Gastrocnemius medialis (tissue), 4 donors: ENCODE measurements around the gene CTDSP1. TPM values are rescaled to one million over a fixed set of nuclear protein-coding genes. Genes with fewer than 3 reads are reported as not detected.

Source experiments
- ATAC-seq, 2 donors: fragments of 150-250 bp; one replicate each; pipeline ENCODE4 v1.9.1; 2016
- DNase-seq, 2 donors: peaks; one replicate each; pipeline ENCODE4 v3.0.0-alpha.2; 2019
- H3K27ac ChIP-seq, 4 donors: fragments of 200-600 bp; sonication (generic); 1 replicate in 1 of 4; 2 replicates in 3 of 4; pipeline ENCODE4 v1.5.1; 2016 to 2018; ENCODE audit warnings: mild to moderate bottlenecking in 2 of 4, moderate library complexity in 1 of 4
- H3K27me3 ChIP-seq, 3 donors: fragments of 200-600 bp; sonication (generic) in 2 of 3; 1 replicate in 1 of 3; 2 replicates in 2 of 3; pipeline versions ENCODE4 v1.5.1 to v1.6.0; 2016 to 2019; ENCODE audit warnings: mild to moderate bottlenecking in 1 of 3, moderate library complexity in 1 of 3
- H3K36me3 ChIP-seq, 2 donors: fragments of 200-600 bp; sonication (generic) in 1 of 2; one replicate each; pipeline ENCODE4 v1.5.1; 2017 to 2018
- H3K4me1 ChIP-seq, 2 donors: fragments of 200-600 bp; sonication (generic) in 1 of 2; one replicate each; pipeline ENCODE4 v1.5.1; 2016 to 2017; ENCODE audit warnings: mild to moderate bottlenecking in 2 of 2
- H3K4me3 ChIP-seq, 4 donors: fragments of 200-600 bp; sonication (generic) in 3 of 4; 1 replicate in 1 of 4; 2 replicates in 3 of 4; pipeline ENCODE4 v1.5.1; 2016 to 2019; ENCODE audit warnings: mild to moderate bottlenecking in 2 of 4
- H3K9me3 ChIP-seq, 3 donors: fragments of 200-600 bp; sonication (generic) in 2 of 3; 1 replicate in 1 of 3; 2 replicates in 2 of 3; pipeline ENCODE4 v1.5.1; 2016 to 2019
- CTCF ChIP-seq, 5 experiments: fragments of 450-650 bp in 3 of 5; fragments of 200-600 bp in 2 of 5; sonication (generic) in 2 of 5; IDR thresholded peaks in 4 of 5; conservative IDR thresholded peaks in 1 of 5; 1 replicate in 4 of 5; 2 replicates in 1 of 5; pipeline ENCODE4 v1.5.1; 2016 to 2019; ENCODE audit warnings: antibody characterized with exemption in 5 of 5, mild to moderate bottlenecking in 3 of 5, moderate library complexity in 3 of 5
- POLR2A ChIP-seq, 2 donors: fragments of 450-650 bp; IDR thresholded peaks; one replicate each; pipeline ENCODE4 v1.6.1; 2017; ENCODE audit warnings: antibody characterized with exemption in 2 of 2, mild to moderate bottlenecking in 2 of 2, moderate library complexity in 2 of 2
- in situ Hi-C, 4 donors: fragments of 200-750 bp; cut with MboI; loops; one replicate each; pipeline versions ENCODE4 v1.15.0 to v1.8.0; 2017; ENCODE audit warnings: low sequenced_read_pairs in 4 of 4
- intact Hi-C: fragments of 100-400 bp; cut with DNase I; formaldehyde crosslinking; loops from one replicate; pipeline ENCODE4 v1.15.1; 2023; ENCODE audit warnings: low total_unique reads
- total RNA-seq, 4 donors: library from RNA; depleted of rRNA; stranded (reverse); fragments of >200 nt; gene quantifications; one replicate each; pipeline versions ENCODE4 v1.1.0 to v1.2.3, GENCODE V29; 2016

Gene CTDSP1
- total RNA-seq, 4 donors from 2014 or later, result 46.7 to 77.4 (median 53.6) TPM

GRCh38 chr2:218383892-218384519 is 15.7 kb upstream of the CTDSP1 start:
- no peak overlapping the region for H3K27ac ChIP-seq
- in situ Hi-C loops, result loop anchor here in 3 of 4 donors (5.0 to 10.0 kb wide), 2 partner anchors 67 to 79 kb away; no protein-coding TSS in a partner anchor

GRCh38 chr2:218384975-218385374 is 14.7 kb upstream of the CTDSP1 start:
- no peak for TF ChIP-seq POLR2A (IDR thresholded peaks at IDR 0.05)
- TF ChIP-seq CTCF (IDR thresholded peaks at IDR 0.05 in 4 of 5, conservative IDR thresholded peaks at IDR 0.05 in 1 of 5), result no peak
- Histone ChIP-seq H3K9me3 (no peaks in the 10 kb centered on the region), H3K4me1 (no peaks in the 10 kb centered on the region), H3K27ac (no peak overlapping the region), H3K27me3 (no peaks in the 10 kb centered on the region), H3K4me3 (no peak overlapping the region), H3K36me3 (no peaks in the 10 kb centered on the region)
- ATAC-seq (no peak), DNase-seq (no peak)
- in situ Hi-C loops (loop anchor here (5.0 to 10.0 kb wide), 3 partner anchors 68 to 83 kb away; no protein-coding TSS in a partner anchor), intact Hi-C loops (no loop called here)

More at GRCh38 chr2:218383892-218384519, 15.7 kb upstream of the CTDSP1 start:
- Histone ChIP-seq H3K4me1 (no peaks in the 10 kb centered on the region), H3K9me3 (no peaks in the 10 kb centered on the region), H3K27me3 (no peaks in the 10 kb centered on the region), H3K4me3 (no peak overlapping the region), H3K36me3 (no peaks in the 10 kb centered on the region)
- intact Hi-C loops, result no loop called here
- TF ChIP-seq POLR2A (IDR thresholded peaks at IDR 0.05) (no peak), CTCF (IDR thresholded peaks at IDR 0.05 in 4 of 5, conservative IDR thresholded peaks at IDR 0.05 in 1 of 5) (no peak)
- ATAC-seq (no peak), DNase-seq (no peak)

- no peaks in the 10 kb centered on the region for H3K9me3 ChIP-seq
- peak overlapping the region in 1 of 4 donors; percentile 50 for H3K4me3 ChIP-seq
- TF ChIP-seq POLR2A (IDR thresholded peaks at IDR 0.05) (no peak), CTCF (IDR thresholded peaks at IDR 0.05 in 4 of 5, conservative IDR thresholded peaks at IDR 0.05 in 1 of 5) (no peak)
- H3K27me3 ChIP-seq, result no peaks in the 10 kb centered on the region
- ATAC-seq (no peak), DNase-seq (no peak)
- no peaks in the 10 kb centered on the region for H3K4me1 ChIP-seq
- in situ Hi-C loops (loop anchor here in 3 of 4 donors (5.0 to 10.0 kb wide), 2 partner anchors 82 to 84 kb away; no protein-coding TSS in a partner anchor), intact Hi-C loops (no loop called here)
- H3K27ac ChIP-seq, result peak overlapping the region in 1 of 4 donors; percentile 31
- H3K36me3 ChIP-seq, result no peaks in the 10 kb centered on the region
These were observed 12.9 kb upstream of the CTDSP1 start for GRCh38 chr2:218386505-218387368.

GRCh38 chr2:218387369-218388194 is 12.1 kb upstream of the CTDSP1 start:
- H3K9me3 ChIP-seq, result no peaks in the 10 kb centered on the region
- ATAC-seq, result peak; percentile 73 to 80
- H3K36me3 ChIP-seq, result no peaks in the 10 kb centered on the region
- H3K4me3 ChIP-seq, result peak overlapping the region; percentile 42 to 66 (median 52)
- no peak for TF ChIP-seq POLR2A (IDR thresholded peaks at IDR 0.05)
- no peak for TF ChIP-seq CTCF (IDR thresholded peaks at IDR 0.05 in 4 of 5, conservative IDR thresholded peaks at IDR 0.05 in 1 of 5)
- DNase-seq, result no peak
- in situ Hi-C loops (loop anchor here in 3 of 4 donors (5.0 to 10.0 kb wide), 2 partner anchors 83 to 85 kb away; no protein-coding TSS in a partner anchor), intact Hi-C loops (no loop called here)
- no peaks in the 10 kb centered on the region for H3K4me1 ChIP-seq
- peak overlapping the region; percentile 6 to 37 (median 29) for H3K27ac ChIP-seq
- no peaks in the 10 kb centered on the region for H3K27me3 ChIP-seq
